SKM-1 (cell line): ENCODE measurements around the gene MPPED1.

ENCODE experiments used
- DNase-seq: peaks from one replicate; lab custom pipeline; 2025; ENCODE audit not compliant: unreplicated experiment; lab: John Stamatoyannopoulos, UW

MPPED1 gene

GRCh38 chr22:43474161-43475101 lies 62.6 kb downstream of the MPPED1 start:
- no peak for DNase-seq

GRCh38 chr22:43475549-43476076 lies 63.8 kb downstream of the MPPED1 start:
- no peak for DNase-seq

- DNase-seq: no peak
These were observed 64.5 kb downstream of the MPPED1 start for GRCh38 chr22:43476341-43476740.

GRCh38 chr22:43476751-43477725 lies 65.2 kb downstream of the MPPED1 start:
- no peak for DNase-seq

- DNase-seq: no peak
These were observed 66.2 kb downstream of the MPPED1 start for GRCh38 chr22:43477966-43478365.

GRCh38 chr22:43478621-43479300 lies 66.9 kb downstream of the MPPED1 start:
- DNase-seq: no peak

- no peak for DNase-seq
These were observed 67.6 kb downstream of the MPPED1 start for GRCh38 chr22:43479301-43479950.

GRCh38 chr22:43479962-43480361 lies 68.1 kb downstream of the MPPED1 start:
- no peak for DNase-seq

- DNase-seq: no peak
These were observed 69.9 kb downstream of the MPPED1 start for GRCh38 chr22:43481568-43482317.

- no peak for DNase-seq
These were observed 70.5 kb downstream of the MPPED1 start for GRCh38 chr22:43482318-43482625.

- no peak for DNase-seq
These were observed 71.5 kb downstream of the MPPED1 start for GRCh38 chr22:43483266-43483665.

- DNase-seq: no peak
These were observed 71.9 kb downstream of the MPPED1 start for GRCh38 chr22:43483669-43484068.

- DNase-seq: no peak
These were observed 72.4 kb downstream of the MPPED1 start for GRCh38 chr22:43484227-43484626.

- DNase-seq: no peak
These were observed 73.8 kb downstream of the MPPED1 start for GRCh38 chr22:43485502-43486089.

GRCh38 chr22:43487311-43488030 lies 75.7 kb downstream of the MPPED1 start:
- DNase-seq: no peak

- no peak for DNase-seq
These were observed 76.4 kb downstream of the MPPED1 start for GRCh38 chr22:43488031-43488866.

- no peak for DNase-seq
These were observed 77.1 kb downstream of the MPPED1 start for GRCh38 chr22:43488937-43489336.

- no peak for DNase-seq
These were observed 78.5 kb downstream of the MPPED1 start for GRCh38 chr22:43490311-43490710.
